ENCODE results near the gene FOXK1. TPM values are rescaled to one million over a fixed set of nuclear protein-coding genes. Genes with fewer than 3 reads are reported as not detected.
"Not testable (repeated sequence)": the region's sequence is repeated elsewhere in the genome, so short reads cannot be mapped to it uniquely, and the experiment has no call there.

Gene FOXK1
- total and polyA plus RNA-seq, 2 of the 13 experiments (the other 11 are each of a cell fraction or from before 2014, with no cell fraction given) = 4.6 to 8.8 TPM

GRCh38 chr7:4692622-4693021 is 10.5 kb downstream of the FOXK1 start:
- 90% methylated on average over 5 of the region's 5 CpGs for WGBS (ENCODE audit: low lambda C conversion rate)

GRCh38 chr7:4693152-4693551 is 11.1 kb downstream of the FOXK1 start:
- BruUV-seq (replicated peaks) = no TSS peak
- Histone ChIP-seq H4K20me1 (ENCODE audit: insufficient read depth, low read length) (peaks cover 83% of the 10 kb centered on the region), H3K9ac (ENCODE audit: insufficient read depth, low read depth, low read length) (no peak overlapping the region), H3K4me3 (replicated peaks in 1 of 3; ENCODE audit: insufficient read depth in 1 of 3, low read depth in 2 of 3, low read length in 3 of 3) (no peak overlapping the region), H3K4me2 (ENCODE audit: low read depth, low read length) (peak overlapping the region; percentile 29; the same call in 1 of the 2 replicates), H3K27ac (ENCODE audit: extremely low read length, insufficient read depth, low read length) (peak overlapping the region; percentile 40), H2AFZ (ENCODE audit: low read length) (no peak overlapping the region), H3K9me3 (ENCODE audit: low read length) (no peaks in the 10 kb centered on the region), H3K27me3 (ENCODE audit: control insufficient read depth in 1 of 2, insufficient read depth in 2 of 2, low read length in 2 of 2) (no peaks in the 10 kb centered on the region), H3K36me3 (replicated peaks in 1 of 2; ENCODE audit: control insufficient read depth in 1 of 2, insufficient read depth in 2 of 2, low read length in 2 of 2) (peaks cover 1 to 20% of the 10 kb centered on the region in 2 experiments; a peak in 4 of 5 replicates), H3K79me2 (ENCODE audit: insufficient read depth, low read length) (peaks cover 89% of the 10 kb centered on the region), H3K4me1 (ENCODE audit: insufficient read depth, low read length) (peaks cover 48% of the 10 kb centered on the region)
- ATAC-seq = no peak
- intact Hi-C loops (cut with micrococcal nuclease; ENCODE audit: unreplicated experiment) (no loop called here), in situ Hi-C loops (cut with HindIII; ENCODE audit: extremely low pct_ligation_motif_present, low pct_unique_long_range_greater_than_20kb) (no loop called here)
- FAIRE-seq = no peak
- 90% methylated on average over 2 of the region's 2 CpGs for WGBS (ENCODE audit: low lambda C conversion rate)
- CTCF ChIA-PET (ENCODE audit: low intra/inter-chr PET ratio, low total read pairs) = no interaction called here
- POLR2A ChIA-PET = interaction anchor here (2.0 to 2.3 kb wide), 2 partner anchors 10 to 52 kb away, joined by 5 read pairs; no protein-coding TSS in a partner anchor
- DNase-seq (ENCODE audit: low spot score) = no peak
- TF ChIP-seq DPF2 (CRISPR knock-in tag; IDR thresholded peaks at IDR 0.05; ENCODE audit: borderline replicate concordance, low read depth) (no peak), DNMT1 (CRISPR knock-in tag; IDR thresholded peaks at IDR 0.05) (no peak), E2F1 (CRISPR knock-in tag; IDR thresholded peaks at IDR 0.05) (no peak), ATAD3A (CRISPR knock-in tag; IDR thresholded peaks at IDR 0.05) (no peak), CHD2 (IDR thresholded peaks at IDR 0.05; ENCODE audit: low read depth, low read length) (no peak), SRF (IDR thresholded peaks at IDR 0.05; ENCODE audit: low read depth, low read length) (no peak), ZNF512B (CRISPR knock-in tag; IDR thresholded peaks at IDR 0.05; ENCODE audit: borderline replicate concordance) (no peak), ZNF615 (CRISPR knock-in tag; IDR thresholded peaks at IDR 0.05; ENCODE audit: borderline replicate concordance) (no peak)

More at GRCh38 chr7:4692622-4693021, 10.5 kb downstream of the FOXK1 start:
- DNase-seq (ENCODE audit: low spot score); ATAC-seq; POLR2A ChIA-PET; H3K27ac ChIP-seq (ENCODE audit: extremely low read length, insufficient read depth, low read length); H3K4me3 ChIP-seq (replicated peaks in 1 of 3; ENCODE audit: insufficient read depth in 1 of 3, low read depth in 2 of 3, low read length in 3 of 3); H3K9me3 ChIP-seq (ENCODE audit: low read length); in situ Hi-C loops (cut with HindIII; ENCODE audit: extremely low pct_ligation_motif_present, low pct_unique_long_range_greater_than_20kb); H3K4me2 ChIP-seq (ENCODE audit: low read depth, low read length); intact Hi-C loops (cut with micrococcal nuclease; ENCODE audit: unreplicated experiment); CTCF ChIA-PET (ENCODE audit: low intra/inter-chr PET ratio, low total read pairs); H2AFZ ChIP-seq (ENCODE audit: low read length); H3K27me3 ChIP-seq (ENCODE audit: control insufficient read depth in 1 of 2, insufficient read depth in 2 of 2, low read length in 2 of 2); H3K9ac ChIP-seq (ENCODE audit: insufficient read depth, low read depth, low read length); BruUV-seq (replicated peaks); FAIRE-seq: not testable (repeated sequence)
- H3K4me1 ChIP-seq (ENCODE audit: insufficient read depth, low read length) = peaks cover 48% of the 10 kb centered on the region
- H3K79me2 ChIP-seq (ENCODE audit: insufficient read depth, low read length) = peaks cover 90% of the 10 kb centered on the region
- H3K36me3 ChIP-seq (replicated peaks in 1 of 2; ENCODE audit: control insufficient read depth in 1 of 2, insufficient read depth in 2 of 2, low read length in 2 of 2) = peaks cover 1 to 23% of the 10 kb centered on the region in 2 experiments; a peak in 4 of 5 replicates
- TF ChIP-seq ZNF770 (CRISPR knock-in tag; IDR thresholded peaks at IDR 0.05) (peak; percentile 94), ZMYM3 (CRISPR knock-in tag; IDR thresholded peaks at IDR 0.05) (0 out of 2 replicates have a peak, but pooled peaks have one; percentile 22)
- peaks cover 81% of the 10 kb centered on the region for H4K20me1 ChIP-seq (ENCODE audit: insufficient read depth, low read length)

All from HepG2 (cell line).